Measurements from ENCODE around the gene DMRT1.

DNA sequence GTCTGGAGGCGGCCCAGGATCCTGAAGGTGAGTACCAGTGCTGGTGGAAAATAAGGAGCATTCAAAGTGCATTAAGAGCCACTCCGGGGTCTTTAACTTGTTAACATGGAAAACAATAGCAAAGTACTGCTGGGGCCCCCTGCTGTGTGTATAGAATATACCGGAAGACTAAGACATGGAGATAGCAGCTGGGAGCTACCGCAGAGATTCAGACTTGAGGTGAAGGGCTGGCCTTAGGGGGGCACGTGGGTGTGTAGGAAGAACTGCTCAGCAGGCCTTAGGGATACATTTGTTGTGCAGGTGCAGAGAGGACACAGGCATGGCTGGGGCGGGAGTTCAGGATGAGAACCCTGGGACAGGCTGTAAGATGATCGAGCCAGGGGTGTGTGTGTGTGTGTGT lies 1.2 kb upstream of the DMRT1 start:
- TF ChIP-seq CTCF (IDR thresholded peaks at IDR 0.05) = no peak
- no peak for TF ChIP-seq POLR2A (IDR thresholded peaks at IDR 0.05)
- TF ChIP-seq EP300 (IDR thresholded peaks at IDR 0.05) = no peak
